Thoracic aorta endothelial cell (primary cell): ENCODE measurements around the gene LUC7L3. TPM values are rescaled to one million over a fixed set of nuclear protein-coding genes. Genes with fewer than 3 reads are reported as not detected.

ENCODE experiments used
- small RNA-seq: library from RNA; depleted of rRNA; stranded (forward); fragments of <200 nt; gene quantifications from one replicate; pipeline ENCODE3, GENCODE V24; 2012
- total RNA-seq: library from RNA; depleted of rRNA; stranded (reverse); fragments of >200 nt; gene quantifications from 2 replicates; pipeline ENCODE4 v1.2.3, GENCODE V29; 2012

Gene LUC7L3, protein sequence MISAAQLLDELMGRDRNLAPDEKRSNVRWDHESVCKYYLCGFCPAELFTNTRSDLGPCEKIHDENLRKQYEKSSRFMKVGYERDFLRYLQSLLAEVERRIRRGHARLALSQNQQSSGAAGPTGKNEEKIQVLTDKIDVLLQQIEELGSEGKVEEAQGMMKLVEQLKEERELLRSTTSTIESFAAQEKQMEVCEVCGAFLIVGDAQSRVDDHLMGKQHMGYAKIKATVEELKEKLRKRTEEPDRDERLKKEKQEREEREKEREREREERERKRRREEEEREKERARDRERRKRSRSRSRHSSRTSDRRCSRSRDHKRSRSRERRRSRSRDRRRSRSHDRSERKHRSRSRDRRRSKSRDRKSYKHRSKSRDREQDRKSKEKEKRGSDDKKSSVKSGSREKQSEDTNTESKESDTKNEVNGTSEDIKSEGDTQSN
- 67.0 and 68.6 TPM in 2 replicates for total RNA-seq

GRCh38 chr17:50719144-50719923, at the start of gene LUC7L3:
Gene LUC7L3 (plus strand): TSS chr17:50719603. CDS start chr17:50719733, 130 bp downstream.

GRCh38 chr17:50707289-50708049, 11.9 kb upstream of the LUC7L3 start, which contains the start of gene ANKRD40:
Gene ANKRD40 (minus strand): TSS chr17:50707914. CDS start chr17:50707654, 260 bp downstream.

GRCh38 chr17:50767446-50767845, 48.0 kb downstream of the LUC7L3 start, which contains the start of gene ANKRD40CL:
Gene ANKRD40CL (minus strand): TSS chr17:50767518. CDS start chr17:50766913, 605 bp downstream.

Small RNA genes lying within 50 kb of the gene (small RNA-seq; reads per million reads assigned to genes)
- not detected for gene AC005921.1
- gene MIR8059, result not detected
- gene RF00019, result not detected

Other genes with a start within 250 kb of the LUC7L3 start
- gene RSAD1, start 240.7 kb upstream of the LUC7L3 start, total RNA-seq, result 28.9 and 30.5 TPM in 2 replicates
- 0.53 and 1.2 TPM in 2 replicates for gene MYCBPAP, start 211.2 kb upstream of the LUC7L3 start, total RNA-seq
- 0.07 and 0.13 TPM in 2 replicates for gene EPN3, start 186.9 kb upstream of the LUC7L3 start, total RNA-seq
- 39.8 and 44.0 TPM in 2 replicates for gene SPATA20, start 172.4 kb upstream of the LUC7L3 start, total RNA-seq
- gene CACNA1G, start 158.9 kb upstream of the LUC7L3 start, total RNA-seq, result not detected in 2 replicates
- 3.9 and 4.7 TPM in 2 replicates for gene ABCC3, start 84.7 kb upstream of the LUC7L3 start, total RNA-seq
- 61.4 and 69.2 TPM in 2 replicates for gene ANKRD40, start 11.7 kb upstream of the LUC7L3 start, total RNA-seq
- not detected in 2 replicates for gene ANKRD40CL, start 47.9 kb downstream of the LUC7L3 start, total RNA-seq
- not detected in 2 replicates for gene WFIKKN2, start 116.0 kb downstream of the LUC7L3 start, total RNA-seq
- gene TOB1, start 146.8 kb downstream of the LUC7L3 start, total RNA-seq, result 5.7 and 8.0 TPM in 2 replicates